Activated CD4-positive, alpha-beta T cell treated with anti-CD3 and anti-CD28 coated beads, Interleukin-10, Interleukin-2, amounts not matched to agents 100 ng/mL and 50 ng/mL, durations not matched to agents 16 hours and 8 hours (primary cell): ENCODE results near the gene SIGLEC5.
A peak's percentile ranks its signal among the peaks of the same experiment; 100 is the strongest.

ENCODE experiments used
- DNase-seq: peaks from one replicate; pipeline ENCODE4 v3.0.0-alpha.2; 2020

The SIGLEC5 gene

GRCh38 chr19:51587264-51588191, 42.7 kb downstream of the SIGLEC5 start:
- DNase-seq: no peak

GRCh38 chr19:51586799-51587198, 43.4 kb downstream of the SIGLEC5 start:
- DNase-seq: no peak

- DNase-seq: no peak
Measured at GRCh38 chr19:51586103-51586728, 44.0 kb downstream of the SIGLEC5 start.

GRCh38 chr19:51576850-51577249, 53.4 kb downstream of the SIGLEC5 start:
- DNase-seq: peak; percentile 52

GRCh38 chr19:51573331-51573730, 56.9 kb downstream of the SIGLEC5 start:
- no peak for DNase-seq

- no peak for DNase-seq
Measured at GRCh38 chr19:51572908-51573307, 57.3 kb downstream of the SIGLEC5 start.

- no peak for DNase-seq
Measured at GRCh38 chr19:51572410-51572809, 57.8 kb downstream of the SIGLEC5 start.

- no peak for DNase-seq
Measured at GRCh38 chr19:51571599-51571998, 58.6 kb downstream of the SIGLEC5 start.

- DNase-seq: peak; percentile 91
Measured at GRCh38 chr19:51570962-51571575, 59.1 kb downstream of the SIGLEC5 start, which contains the start of gene ZNF175. Gene ZNF175, plus strand, starts transcription at chr19:51571283. Its CDS starts 2,047 bp downstream, at chr19:51573330.

- DNase-seq: no peak
Measured at GRCh38 chr19:51568456-51568855, 61.7 kb downstream of the SIGLEC5 start.

GRCh38 chr19:51567583-51567982, 62.6 kb downstream of the SIGLEC5 start:
- no peak for DNase-seq

- DNase-seq: no peak
Measured at GRCh38 chr19:51566489-51567100, 63.6 kb downstream of the SIGLEC5 start.

- DNase-seq: no peak
Measured at GRCh38 chr19:51565583-51565982, 64.6 kb downstream of the SIGLEC5 start.

- DNase-seq: no peak
Measured at GRCh38 chr19:51564791-51565190, 65.4 kb downstream of the SIGLEC5 start.
